Adrenal gland (tissue), 5 donors: ENCODE data around the gene GLP1R.

Source experiments
- POLR2A ChIP-seq, 2 donors: fragments of 450-650 bp; IDR thresholded peaks; one replicate each; pipeline ENCODE4 v1.6.1; 2017; ENCODE audit warnings: antibody characterized with exemption in 2 of 2, mild to moderate bottlenecking in 2 of 2, moderate library complexity in 1 of 2
- TF ChIP-seq, protein P1 (sequence below), 6 experiments: fragments of 450-650 bp in 4 of 6; fragments of 200-600 bp in 2 of 6; sonication (generic) in 1 of 6; IDR thresholded peaks; 1 replicate in 5 of 6; 2 replicates in 1 of 6; pipeline versions ENCODE4 v1.5.1 to v1.8.0; 2016 to 2021; ENCODE audit warnings: antibody characterized with exemption in 6 of 6, mild to moderate bottlenecking in 2 of 6, moderate library complexity in 1 of 6
- donor health status: DM: no; HTN: no; CAD: no.

DNA sequence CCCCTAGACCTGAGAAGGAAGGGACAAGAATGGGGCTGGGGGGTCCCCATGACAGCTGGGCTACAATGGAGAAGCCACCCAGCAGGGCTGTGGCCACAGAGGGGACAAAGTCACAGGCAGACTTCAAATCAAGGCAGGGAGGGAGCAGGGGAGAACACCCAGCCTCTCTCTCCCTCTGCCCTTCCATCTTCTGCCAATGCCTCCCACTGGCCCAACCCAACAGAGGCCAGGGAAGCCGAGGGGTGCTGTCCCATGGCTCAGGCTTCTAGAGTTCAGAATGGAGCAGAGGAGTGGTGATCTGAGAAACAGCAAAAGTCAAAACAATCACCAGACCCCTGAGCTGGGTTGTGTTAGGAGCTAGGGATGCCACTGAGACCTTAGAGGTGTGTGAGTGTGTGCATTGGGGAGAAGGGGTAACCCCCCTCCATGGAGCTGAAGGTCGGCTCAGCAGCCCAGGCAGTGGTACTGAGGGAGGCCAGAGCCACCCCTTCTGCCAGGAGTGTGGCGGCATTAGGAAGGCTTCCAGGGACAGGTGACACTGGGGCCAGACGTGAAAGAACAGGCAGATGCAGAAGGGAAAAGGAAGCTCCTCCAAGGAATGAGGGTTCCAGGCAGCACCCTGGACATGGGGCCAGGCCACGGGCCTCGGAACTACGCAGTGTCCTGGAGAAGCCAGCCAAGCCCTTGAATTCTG is 12.0 kb downstream of the GLP1R start:
- TF ChIP-seq, protein P1, sequence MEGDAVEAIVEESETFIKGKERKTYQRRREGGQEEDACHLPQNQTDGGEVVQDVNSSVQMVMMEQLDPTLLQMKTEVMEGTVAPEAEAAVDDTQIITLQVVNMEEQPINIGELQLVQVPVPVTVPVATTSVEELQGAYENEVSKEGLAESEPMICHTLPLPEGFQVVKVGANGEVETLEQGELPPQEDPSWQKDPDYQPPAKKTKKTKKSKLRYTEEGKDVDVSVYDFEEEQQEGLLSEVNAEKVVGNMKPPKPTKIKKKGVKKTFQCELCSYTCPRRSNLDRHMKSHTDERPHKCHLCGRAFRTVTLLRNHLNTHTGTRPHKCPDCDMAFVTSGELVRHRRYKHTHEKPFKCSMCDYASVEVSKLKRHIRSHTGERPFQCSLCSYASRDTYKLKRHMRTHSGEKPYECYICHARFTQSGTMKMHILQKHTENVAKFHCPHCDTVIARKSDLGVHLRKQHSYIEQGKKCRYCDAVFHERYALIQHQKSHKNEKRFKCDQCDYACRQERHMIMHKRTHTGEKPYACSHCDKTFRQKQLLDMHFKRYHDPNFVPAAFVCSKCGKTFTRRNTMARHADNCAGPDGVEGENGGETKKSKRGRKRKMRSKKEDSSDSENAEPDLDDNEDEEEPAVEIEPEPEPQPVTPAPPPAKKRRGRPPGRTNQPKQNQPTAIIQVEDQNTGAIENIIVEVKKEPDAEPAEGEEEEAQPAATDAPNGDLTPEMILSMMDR (IDR thresholded peaks at IDR 0.05) = no peak
- no peak for TF ChIP-seq POLR2A (IDR thresholded peaks at IDR 0.05)
